Suprapubic skin (tissue), 4 donors: ENCODE results near the gene MRPS23. TPM values are rescaled to one million over a fixed set of nuclear protein-coding genes. Genes with fewer than 3 reads are reported as not detected.

Experiments used
- DNase-seq, 2 donors: peaks; one replicate each; pipeline ENCODE4 v3.0.0-alpha.2; 2019; ENCODE audit warnings: low spot score in 2 of 2
- H3K27ac ChIP-seq: fragments of 200-600 bp; sonication (generic); one replicate; pipeline ENCODE4 v1.5.1; 2019
- H3K27me3 ChIP-seq: fragments of 200-600 bp; sonication (generic); one replicate; pipeline ENCODE4 v1.5.1; 2019
- H3K36me3 ChIP-seq: fragments of 200-600 bp; sonication (generic); one replicate; pipeline ENCODE4 v1.5.1; 2019
- H3K4me1 ChIP-seq: fragments of 200-600 bp; sonication (generic); one replicate; pipeline ENCODE4 v1.5.1; 2019
- H3K4me3 ChIP-seq: fragments of 200-600 bp; sonication (generic); one replicate; pipeline ENCODE4 v1.5.1; 2019; ENCODE audit warnings: mild to moderate bottlenecking
- H3K9me3 ChIP-seq: fragments of 200-600 bp; sonication (generic); one replicate; pipeline ENCODE4 v1.5.1; 2019
- CTCF ChIP-seq, 2 donors: fragments of 200-600 bp in 1 of 2; fragments of 450-650 bp in 1 of 2; sonication (generic) in 1 of 2; IDR thresholded peaks; one replicate each; pipeline ENCODE4 v1.5.1; 2016 to 2019; ENCODE audit warnings: antibody characterized with exemption in 2 of 2, mild to moderate bottlenecking in 1 of 2, moderate library complexity in 1 of 2
- EP300 ChIP-seq: sonication (generic); formaldehyde crosslinking; IDR thresholded peaks from one replicate; pipeline ENCODE4 v1.6.1; 2017; ENCODE audit warnings: antibody characterized with exemption
- POLR2A ChIP-seq, 2 donors: fragments of 450-650 bp; IDR thresholded peaks; one replicate each; pipeline ENCODE4 v1.6.1; 2017; ENCODE audit warnings: antibody characterized with exemption in 2 of 2, mild to moderate bottlenecking in 2 of 2, moderate library complexity in 2 of 2
- POLR2AphosphoS5 ChIP-seq, 3 donors: sonication (generic); formaldehyde crosslinking; IDR thresholded peaks; one replicate each; pipeline ENCODE4 v1.6.1; 2017; ENCODE audit warnings: antibody characterized with exemption in 3 of 3
- WGBS: methylation state at CpG from one replicate; pipeline ENCODE4 v1.1.5; 2018; 5-methylcytosine and 5-hydroxymethylcytosine counted together
- total RNA-seq, 4 donors: library from RNA; depleted of rRNA; stranded (reverse); fragments of >200 nt; gene quantifications; one replicate each; pipeline ENCODE4 v1.1.0, GENCODE V29; 2016

MRPS23 gene
- total RNA-seq, 4 donors from 2014 or later, result 7.4 to 15.2 (median 12.5) TPM

DNA sequence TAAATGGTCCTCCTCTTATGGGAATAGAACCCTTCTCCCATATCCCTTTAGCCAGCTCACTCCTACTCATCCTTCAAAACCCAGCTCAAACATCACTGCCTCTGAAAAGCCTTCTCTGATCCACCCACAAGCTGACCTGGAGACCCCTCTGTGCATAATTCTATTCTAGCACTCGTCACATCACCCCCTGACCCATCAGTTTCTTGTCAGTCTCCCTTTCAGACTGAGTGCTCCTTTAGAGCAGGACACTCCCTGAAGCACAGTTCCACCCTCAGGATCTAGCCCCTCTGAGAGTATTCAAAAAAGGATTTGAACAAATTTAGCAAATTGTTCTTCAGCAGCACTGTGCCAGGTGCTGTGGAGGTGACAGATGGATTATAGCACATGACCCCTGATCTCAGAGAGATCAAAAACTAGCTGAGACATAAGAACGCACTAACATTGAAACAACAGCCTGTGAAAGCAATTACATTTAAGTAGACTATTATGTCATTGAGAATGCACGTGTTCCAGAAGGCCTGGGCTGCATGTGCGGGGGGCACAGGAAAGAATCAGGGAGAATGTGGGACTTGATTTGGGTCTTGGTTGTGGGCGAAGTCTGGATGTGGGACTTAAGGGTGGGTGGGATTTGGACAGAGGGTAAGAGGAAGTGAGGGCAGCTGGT is 43.5 kb downstream of the MRPS23 start:
- WGBS, result 77% methylated on average over 4 of the region's 5 CpGs
- no peak overlapping the region for H3K27ac ChIP-seq
- no peaks in the 10 kb centered on the region for H3K36me3 ChIP-seq
- H3K27me3 ChIP-seq, result no peaks in the 10 kb centered on the region
- H3K9me3 ChIP-seq, result no peaks in the 10 kb centered on the region
- DNase-seq, result no peak
- no peak for TF ChIP-seq POLR2A (IDR thresholded peaks at IDR 0.05)
- no peak for TF ChIP-seq POLR2AphosphoS5 (IDR thresholded peaks at IDR 0.05)
- TF ChIP-seq CTCF (IDR thresholded peaks at IDR 0.05), result no peak
- TF ChIP-seq EP300, result no peak
- no peak overlapping the region for H3K4me3 ChIP-seq
- H3K4me1 ChIP-seq, result peaks cover 10% of the 10 kb centered on the region

DNA sequence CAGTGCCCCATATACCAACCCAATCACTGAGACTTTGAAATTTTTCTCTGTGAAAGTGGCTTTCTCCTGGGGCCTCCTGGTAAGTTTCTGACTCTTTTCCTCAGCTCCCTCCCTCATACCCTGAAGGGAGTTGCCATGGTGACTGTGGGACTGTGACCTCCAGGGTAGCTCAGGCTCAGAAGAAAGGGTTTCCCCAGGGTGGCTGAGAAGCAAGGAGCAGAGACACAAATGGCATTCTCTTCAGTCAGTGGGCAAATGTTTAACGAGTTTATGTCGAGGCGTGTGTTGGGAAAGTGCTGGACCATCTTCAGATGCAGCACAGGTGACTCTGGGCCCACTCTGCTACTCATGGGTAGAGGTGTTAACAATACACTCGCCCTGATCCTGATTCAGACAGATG is 46.8 kb downstream of the MRPS23 start:
- no peak overlapping the region for H3K27ac ChIP-seq
- H3K36me3 ChIP-seq, result no peaks in the 10 kb centered on the region
- no peaks in the 10 kb centered on the region for H3K27me3 ChIP-seq
- no peak for DNase-seq
- no peak overlapping the region for H3K4me3 ChIP-seq
- no peaks in the 10 kb centered on the region for H3K4me1 ChIP-seq
- 36% methylated on average over 4 of the region's 4 CpGs for WGBS
- H3K9me3 ChIP-seq, result no peaks in the 10 kb centered on the region
- no peak for TF ChIP-seq POLR2A (IDR thresholded peaks at IDR 0.05)
- no peak for TF ChIP-seq EP300
- TF ChIP-seq POLR2AphosphoS5 (IDR thresholded peaks at IDR 0.05), result no peak
- TF ChIP-seq CTCF (IDR thresholded peaks at IDR 0.05), result no peak

GRCh38 chr17:57801044-57801711 is 48.7 kb downstream of the MRPS23 start:
- Histone ChIP-seq H3K4me3 (no peak overlapping the region), H3K27me3 (no peaks in the 10 kb centered on the region), H3K27ac (no peak overlapping the region), H3K4me1 (no peaks in the 10 kb centered on the region), H3K36me3 (no peaks in the 10 kb centered on the region), H3K9me3 (no peaks in the 10 kb centered on the region)
- TF ChIP-seq CTCF (IDR thresholded peaks at IDR 0.05) (no peak), EP300 (no peak), POLR2A (IDR thresholded peaks at IDR 0.05) (no peak)
- DNase-seq, result no peak
- 95% methylated on average over 3 of the region's 3 CpGs for WGBS

- 46% methylated on average over 2 of the region's 2 CpGs for WGBS
- H3K27me3 ChIP-seq, result peaks cover 5% of the 10 kb centered on the region
- H3K4me3 ChIP-seq, result no peak overlapping the region
- H3K4me1 ChIP-seq, result no peaks in the 10 kb centered on the region
- H3K27ac ChIP-seq, result no peak overlapping the region
- TF ChIP-seq EP300, result no peak
- H3K9me3 ChIP-seq, result no peaks in the 10 kb centered on the region
- H3K36me3 ChIP-seq, result no peaks in the 10 kb centered on the region
- DNase-seq, result no peak
These were observed 55.0 kb downstream of the MRPS23 start for GRCh38 chr17:57794841-57795240.

GRCh38 chr17:57788725-57789124 is 61.1 kb downstream of the MRPS23 start:
- H3K36me3 ChIP-seq, result no peaks in the 10 kb centered on the region
- H3K9me3 ChIP-seq, result no peaks in the 10 kb centered on the region
- no peak for DNase-seq
- TF ChIP-seq POLR2AphosphoS5 (IDR thresholded peaks at IDR 0.05), result no peak
- TF ChIP-seq POLR2A (IDR thresholded peaks at IDR 0.05), result no peak
- TF ChIP-seq EP300, result no peak
- no peak for TF ChIP-seq CTCF (IDR thresholded peaks at IDR 0.05)
- H3K4me1 ChIP-seq, result no peaks in the 10 kb centered on the region
- 77% methylated on average over 4 of the region's 4 CpGs for WGBS
- H3K4me3 ChIP-seq, result no peak overlapping the region
- peaks cover 30% of the 10 kb centered on the region for H3K27me3 ChIP-seq
- no peak overlapping the region for H3K27ac ChIP-seq
